Left lung (tissue), 10 donors: ENCODE data around the gene KLC4. TPM values are rescaled to one million over a fixed set of nuclear protein-coding genes. Genes with fewer than 3 reads are reported as not detected.
A peak's percentile ranks its signal among the peaks of the same experiment; 100 is the strongest.

ENCODE experiments used
- ATAC-seq: fragments of 200-7000 bp; cut with Tn5 transposase; one replicate; pipeline ENCODE4 v1.9.1; 2020; ENCODE audit warnings: moderate library complexity
- DNase-seq, 4 donors: peaks; one replicate each; pipeline ENCODE4 v3.0.0-alpha.2; 2013 to 2020
- H3K27ac ChIP-seq, 2 donors: fragments of 200-600 bp; sonication (generic) in 1 of 2; one replicate each; pipeline versions ENCODE4 v1.5.0 to v1.8.0; 2020 to 2021
- H3K27me3 ChIP-seq, 2 donors: fragments of 200-600 bp; sonication (generic) in 1 of 2; one replicate each; pipeline versions ENCODE4 v1.5.0 to v1.8.0; 2020 to 2021
- H3K36me3 ChIP-seq, 2 donors: fragments of 200-600 bp; sonication (generic) in 1 of 2; one replicate each; pipeline versions ENCODE4 v1.5.0 to v1.8.0; 2020 to 2021
- H3K4me1 ChIP-seq, 2 donors: fragments of 200-600 bp; one replicate each; pipeline ENCODE4 v1.8.0; 2021
- H3K4me3 ChIP-seq, 2 donors: fragments of 200-600 bp; sonication (generic) in 1 of 2; one replicate each; pipeline versions ENCODE4 v1.5.0 to v1.8.0; 2020 to 2021; ENCODE audit warnings: mild to moderate bottlenecking in 1 of 2
- H3K9me3 ChIP-seq, 2 donors: fragments of 200-600 bp; sonication (generic) in 1 of 2; one replicate each; pipeline versions ENCODE4 v1.5.0 to v1.8.0; 2020 to 2021
- intact Hi-C, 2 donors: fragments of 100-400 bp; cut with DNase I; formaldehyde crosslinking; loops; one replicate each; pipeline versions ENCODE4 v1.11.2 to v1.14.2; 2022
- polyA plus RNA-seq, 6 donors: library from polyadenylated mRNA; unstranded; fragments of 120-200 nt; gene quantifications; one replicate each; pipeline ENCODE4 v1.2.1, GENCODE V29; 2013; ENCODE audit not compliant: insufficient read length in 6 of 6
- total RNA-seq, 2 donors: library from RNA; stranded (reverse); fragmentation: NEBNext Ultra II Directional; extraction: Animal tissue kit (Norgen Biotek cat#: 25700); gene quantifications; one replicate each; pipeline ENCODE4 v1.2.1, GENCODE V29; 2021
- TF ChIP-seq, protein P1 (sequence below), 2 donors: fragments of 200-600 bp; sonication (generic) in 1 of 2; IDR thresholded peaks; one replicate each; pipeline versions ENCODE4 v1.5.0 to v1.8.0; 2021; ENCODE audit warnings: antibody characterized with exemption in 2 of 2
- donor health status: DM: no; HTN: yes; CAD: no.
- donor health status: DM: no; HTN: no; CAD: no.

Gene KLC4
- total and polyA plus RNA-seq, 8 donors = 20.2 to 55.6 (median 51.3) TPM

GRCh38 chr6:43074847-43075669, 15.6 kb downstream of the KLC4 start:
- TF ChIP-seq, protein P1, sequence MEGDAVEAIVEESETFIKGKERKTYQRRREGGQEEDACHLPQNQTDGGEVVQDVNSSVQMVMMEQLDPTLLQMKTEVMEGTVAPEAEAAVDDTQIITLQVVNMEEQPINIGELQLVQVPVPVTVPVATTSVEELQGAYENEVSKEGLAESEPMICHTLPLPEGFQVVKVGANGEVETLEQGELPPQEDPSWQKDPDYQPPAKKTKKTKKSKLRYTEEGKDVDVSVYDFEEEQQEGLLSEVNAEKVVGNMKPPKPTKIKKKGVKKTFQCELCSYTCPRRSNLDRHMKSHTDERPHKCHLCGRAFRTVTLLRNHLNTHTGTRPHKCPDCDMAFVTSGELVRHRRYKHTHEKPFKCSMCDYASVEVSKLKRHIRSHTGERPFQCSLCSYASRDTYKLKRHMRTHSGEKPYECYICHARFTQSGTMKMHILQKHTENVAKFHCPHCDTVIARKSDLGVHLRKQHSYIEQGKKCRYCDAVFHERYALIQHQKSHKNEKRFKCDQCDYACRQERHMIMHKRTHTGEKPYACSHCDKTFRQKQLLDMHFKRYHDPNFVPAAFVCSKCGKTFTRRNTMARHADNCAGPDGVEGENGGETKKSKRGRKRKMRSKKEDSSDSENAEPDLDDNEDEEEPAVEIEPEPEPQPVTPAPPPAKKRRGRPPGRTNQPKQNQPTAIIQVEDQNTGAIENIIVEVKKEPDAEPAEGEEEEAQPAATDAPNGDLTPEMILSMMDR (IDR thresholded peaks at IDR 0.05) = no peak
- DNase-seq = peak in 2 of 4 donors; percentile 94 to 96
- intact Hi-C loops = loop anchor here in 1 of 2 donors (10.0 kb wide), 1 partner anchor 50 kb away; no protein-coding TSS in a partner anchor
- Histone ChIP-seq H3K4me3 (no peak overlapping the region), H3K9me3 (no peaks in the 10 kb centered on the region), H3K4me1 (peaks cover 4 to 19% of the 10 kb centered on the region in 2 donors), H3K27ac (peak overlapping the region in 1 of 2 donors; percentile 13), H3K27me3 (peaks cover 0 to 31% of the 10 kb centered on the region in 2 donors), H3K36me3 (peaks cover 0 to 12% of the 10 kb centered on the region in 2 donors)
- peak; percentile 37 for ATAC-seq

DNA sequence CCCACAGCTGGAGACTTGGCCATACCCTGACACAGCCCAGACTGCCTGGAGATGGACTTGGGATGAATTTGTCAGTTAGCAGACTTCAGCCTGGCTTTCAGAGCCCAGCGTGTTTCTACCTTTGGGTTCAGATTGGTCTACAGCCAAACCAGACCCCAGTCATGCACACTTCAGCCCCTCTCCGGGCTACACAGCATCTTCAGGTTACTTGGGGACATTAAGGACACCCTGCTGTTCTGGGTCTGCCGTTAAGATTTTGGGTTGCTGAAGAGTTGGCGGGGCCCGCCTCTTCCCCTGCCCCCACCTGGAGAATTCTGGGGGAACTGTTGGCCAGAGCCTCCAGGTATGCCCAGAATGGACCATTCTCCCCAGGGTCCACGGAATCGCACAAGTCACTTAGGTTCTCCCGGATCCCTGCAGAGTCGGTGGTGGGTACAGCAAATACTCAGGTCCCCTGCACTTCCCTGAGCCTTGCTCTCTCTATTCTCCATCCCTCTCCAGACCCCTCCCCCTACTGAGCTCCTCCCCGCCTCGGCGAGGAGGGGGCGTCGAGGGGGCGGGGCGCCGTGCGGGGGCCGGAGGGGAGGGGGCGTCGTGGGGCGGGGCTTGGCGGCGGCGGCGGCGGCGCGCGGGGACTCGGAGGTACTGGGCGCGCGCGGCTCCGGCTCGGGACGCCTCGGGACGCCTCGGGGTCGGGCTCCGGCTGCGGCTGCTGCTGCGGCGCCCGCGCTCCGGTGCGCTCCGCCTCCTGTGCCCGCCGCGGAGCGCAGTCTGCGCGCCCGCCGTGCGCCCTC, 16.4 kb downstream of the KLC4 start, which contains the start of gene PTK7:
Gene PTK7, plus strand, starts transcription at position 645 of the 794 bp plus-strand sequence. CDS start 175 bp downstream, outside the sequence.
- Histone ChIP-seq H3K27ac (peak within 1 kb of the TSS; percentile 69 to 72), H3K9me3 (no peaks in the 10 kb centered on the region), H3K4me3 (peak within 1 kb of the TSS; percentile 63 to 85), H3K4me1 (peaks cover 4 to 19% of the 10 kb centered on the region in 2 donors), H3K27me3 (peaks cover 0 to 31% of the 10 kb centered on the region in 2 donors), H3K36me3 (peaks cover 0 to 12% of the 10 kb centered on the region in 2 donors)
- TF ChIP-seq, protein P1 (IDR thresholded peaks at IDR 0.05) = no peak
- intact Hi-C loops = loop anchor here in 1 of 2 donors (10.0 kb wide), 1 partner anchor 49 kb away; no protein-coding TSS in a partner anchor
- peak; percentile 82 for ATAC-seq
- DNase-seq = peak in 3 of 4 donors; percentile 65 to 91 (median 87)

DNA sequence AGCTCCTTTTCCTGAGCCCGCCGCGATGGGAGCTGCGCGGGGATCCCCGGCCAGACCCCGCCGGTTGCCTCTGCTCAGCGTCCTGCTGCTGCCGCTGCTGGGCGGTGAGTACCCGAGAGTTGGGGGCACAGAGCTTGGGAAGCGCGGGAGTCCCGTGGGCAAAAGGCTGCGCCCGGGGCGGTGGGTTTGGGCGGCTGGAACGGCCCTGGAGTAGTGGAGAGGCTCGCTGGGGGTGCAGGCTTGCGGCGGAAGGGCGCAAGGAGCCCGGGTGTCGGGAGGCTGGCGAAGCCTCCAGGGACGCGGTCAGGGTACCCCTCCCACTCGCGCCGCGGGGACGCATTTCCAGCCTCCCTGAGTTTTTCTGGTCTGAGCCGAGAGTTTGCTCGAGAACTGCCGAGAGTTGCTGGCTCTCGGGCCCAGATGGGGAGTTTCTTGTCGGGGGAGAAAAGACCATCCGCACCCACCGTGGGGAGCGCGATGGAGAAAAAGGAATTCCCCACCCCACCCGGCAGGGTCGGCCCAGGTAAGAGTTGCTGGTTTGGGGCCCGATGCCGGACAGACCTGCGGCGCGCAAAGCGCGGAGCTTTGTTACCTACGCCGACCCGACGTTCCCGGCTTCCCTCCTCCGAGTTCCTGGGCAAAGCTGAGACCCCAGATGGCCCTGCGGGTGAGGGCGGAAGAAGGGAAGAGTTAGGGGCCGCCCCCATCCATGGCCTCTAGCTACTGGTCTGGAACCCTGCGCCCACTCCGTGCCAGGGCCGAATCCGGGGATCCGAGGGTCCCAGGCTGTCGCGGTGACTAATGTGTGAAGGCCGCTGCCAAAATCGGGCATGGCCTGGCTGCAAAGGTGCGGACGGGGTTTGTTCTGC, 17.3 kb downstream of the KLC4 start:
- peak overlapping the region; percentile 63 to 85 for H3K4me3 ChIP-seq
- ATAC-seq = peak; percentile 42
- H3K27ac ChIP-seq = peak overlapping the region; percentile 69 to 72
- no peaks in the 10 kb centered on the region for H3K9me3 ChIP-seq
- H3K27me3 ChIP-seq = peaks cover 0 to 31% of the 10 kb centered on the region in 2 donors
- intact Hi-C loops = loop anchor here in 1 of 2 donors (10.0 kb wide), 1 partner anchor 48 kb away; no protein-coding TSS in a partner anchor
- peaks cover 4 to 19% of the 10 kb centered on the region in 2 donors for H3K4me1 ChIP-seq
- TF ChIP-seq, protein P1 (IDR thresholded peaks at IDR 0.05) = no peak
- H3K36me3 ChIP-seq = peaks cover 0 to 12% of the 10 kb centered on the region in 2 donors
- peak in 2 of 4 donors; percentile 31 to 85 for DNase-seq

GRCh38 chr6:43077333-43077809, 17.9 kb downstream of the KLC4 start:
- peak overlapping the region; percentile 69 to 72 for H3K27ac ChIP-seq
- H3K9me3 ChIP-seq = no peaks in the 10 kb centered on the region
- H3K36me3 ChIP-seq = peaks cover 0 to 12% of the 10 kb centered on the region in 2 donors
- peaks cover 11 to 19% of the 10 kb centered on the region in 2 donors for H3K4me1 ChIP-seq
- TF ChIP-seq, protein P1 (IDR thresholded peaks at IDR 0.05) = no peak
- ATAC-seq = peak; percentile 21
- intact Hi-C loops = loop anchor here in 1 of 2 donors (10.0 kb wide), 1 partner anchor 47 kb away; no protein-coding TSS in a partner anchor
- H3K27me3 ChIP-seq = peaks cover 0 to 31% of the 10 kb centered on the region in 2 donors
- DNase-seq = no peak
- peak overlapping the region; percentile 63 to 85 for H3K4me3 ChIP-seq
